ENCODE data around the gene ANKRD63. TPM values are rescaled to one million over a fixed set of nuclear protein-coding genes. Genes with fewer than 3 reads are reported as not detected.

The ANKRD63 gene
- polyA plus RNA-seq, 3 donors = not detected

DNA sequence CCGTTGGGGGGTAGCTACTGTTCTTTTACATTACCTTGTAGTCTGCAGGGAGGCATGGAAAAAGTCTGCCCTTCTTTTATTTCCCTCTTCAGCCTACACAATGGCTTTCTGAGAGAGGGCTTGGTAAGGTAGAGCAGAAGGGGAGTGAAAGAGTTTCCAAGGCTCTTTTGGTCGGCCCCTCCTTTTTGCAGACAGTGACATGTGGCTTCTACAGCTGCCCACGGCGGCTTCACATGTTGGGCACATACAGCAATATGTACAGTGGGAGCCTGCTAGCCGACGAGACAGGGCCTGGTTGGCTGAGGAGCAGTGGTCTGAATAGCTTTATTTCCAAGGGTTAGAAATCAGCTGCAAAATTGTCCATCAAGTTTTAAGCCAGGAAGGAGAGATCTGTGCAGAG is 44.6 kb upstream of the ANKRD63 start:
- Mint-ChIP-seq H3K27me3 (ENCODE audit: low read depth in 3 of 3) (peaks cover 2 to 5% (median 3%) of the 10 kb centered on the region in 3 donors), H3K4me1 (peaks cover 77% of the 10 kb centered on the region), H3K36me3 (peaks cover 53 to 54% of the 10 kb centered on the region in 2 donors), H3K27ac (no peak overlapping the region), H3K9me3 (peaks cover 0 to 3% (median 0%) of the 10 kb centered on the region in 7 donors), H3K4me3 (no peak overlapping the region)
- Histone ChIP-seq H3K79me2 (ENCODE audit: insufficient read depth, low read length) (peaks cover 43% of the 10 kb centered on the region), H3K27ac (ENCODE audit: low read depth in 1 of 2, low read length in 2 of 2) (no peak overlapping the region), H3K4me3 (replicated peaks in 1 of 3; ENCODE audit: low read depth in 2 of 3, low read length in 3 of 3) (no peak overlapping the region), H3K4me1 (ENCODE audit: control insufficient read depth in 1 of 2, insufficient read depth in 2 of 2, low read length in 2 of 2) (peaks cover 62 to 80% of the 10 kb centered on the region in 2 donors), H3K27me3 (ENCODE audit: control insufficient read depth in 2 of 2, insufficient read depth in 2 of 2, low read length in 2 of 2) (no peaks in the 10 kb centered on the region), H3K9ac (ENCODE audit: insufficient read depth, low read length, poor library complexity, severe bottlenecking) (no peak overlapping the region), H2AFZ (ENCODE audit: insufficient read depth, low read depth, low read length, poor library complexity, severe bottlenecking) (no peak overlapping the region), H4K20me1 (ENCODE audit: insufficient read depth, low read length) (peaks cover 3% of the 10 kb centered on the region), H3K36me3 (replicated peaks in 1 of 2; ENCODE audit: control insufficient read depth in 1 of 2, insufficient read depth in 2 of 2, low read length in 2 of 2) (peaks cover 3 to 40% of the 10 kb centered on the region in 2 donors), H3K9me3 (replicated peaks in 1 of 2; ENCODE audit: control insufficient read depth in 1 of 2, insufficient read depth in 1 of 2, low read length in 2 of 2) (no peaks in the 10 kb centered on the region), H3K4me2 (replicated peaks; ENCODE audit: extremely low read depth, low read length, poor library complexity, severe bottlenecking) (no peak overlapping the region)
- DNase-seq = no peak
- TF ChIP-seq, protein P1, sequence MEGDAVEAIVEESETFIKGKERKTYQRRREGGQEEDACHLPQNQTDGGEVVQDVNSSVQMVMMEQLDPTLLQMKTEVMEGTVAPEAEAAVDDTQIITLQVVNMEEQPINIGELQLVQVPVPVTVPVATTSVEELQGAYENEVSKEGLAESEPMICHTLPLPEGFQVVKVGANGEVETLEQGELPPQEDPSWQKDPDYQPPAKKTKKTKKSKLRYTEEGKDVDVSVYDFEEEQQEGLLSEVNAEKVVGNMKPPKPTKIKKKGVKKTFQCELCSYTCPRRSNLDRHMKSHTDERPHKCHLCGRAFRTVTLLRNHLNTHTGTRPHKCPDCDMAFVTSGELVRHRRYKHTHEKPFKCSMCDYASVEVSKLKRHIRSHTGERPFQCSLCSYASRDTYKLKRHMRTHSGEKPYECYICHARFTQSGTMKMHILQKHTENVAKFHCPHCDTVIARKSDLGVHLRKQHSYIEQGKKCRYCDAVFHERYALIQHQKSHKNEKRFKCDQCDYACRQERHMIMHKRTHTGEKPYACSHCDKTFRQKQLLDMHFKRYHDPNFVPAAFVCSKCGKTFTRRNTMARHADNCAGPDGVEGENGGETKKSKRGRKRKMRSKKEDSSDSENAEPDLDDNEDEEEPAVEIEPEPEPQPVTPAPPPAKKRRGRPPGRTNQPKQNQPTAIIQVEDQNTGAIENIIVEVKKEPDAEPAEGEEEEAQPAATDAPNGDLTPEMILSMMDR (IDR thresholded peaks at IDR 0.05) = no peak
- 37% methylated on average over 5 of the region's 6 CpGs for WGBS (ENCODE audit: insufficient coverage)
- intact Hi-C loops (cut with micrococcal nuclease) = no loop called here

DNA sequence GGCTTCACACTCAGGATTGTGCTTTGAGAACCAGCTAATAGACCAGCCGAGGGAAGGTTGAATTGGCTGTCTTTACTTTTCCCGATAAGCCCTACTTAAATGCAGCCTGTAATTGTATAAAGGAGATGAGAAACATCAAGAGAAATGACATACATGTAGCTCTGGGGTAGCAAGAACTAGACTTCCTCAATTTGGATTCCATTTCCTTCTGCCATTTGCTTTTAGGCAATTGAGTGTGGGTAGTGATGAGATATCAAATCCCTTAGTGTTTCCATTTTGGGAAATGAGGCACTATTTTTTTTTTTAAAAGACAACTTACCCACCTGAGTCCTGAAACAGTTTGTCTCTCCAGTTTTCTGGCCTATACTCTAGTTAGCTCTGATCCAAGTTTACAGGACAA is 42.8 kb upstream of the ANKRD63 start:
- TF ChIP-seq, protein P1 (IDR thresholded peaks at IDR 0.05) = no peak
- Mint-ChIP-seq H3K27ac (peak overlapping the region; percentile 68 to 85 (median 74)), H3K4me1 (peaks cover 69% of the 10 kb centered on the region), H3K36me3 (peaks cover 39 to 41% of the 10 kb centered on the region in 2 donors), H3K4me3 (peak overlapping the region; percentile 92 to 93), H3K27me3 (ENCODE audit: low read depth in 3 of 3) (peaks cover 0 to 9% (median 2%) of the 10 kb centered on the region in 3 donors), H3K9me3 (peaks cover 0 to 3% (median 0%) of the 10 kb centered on the region in 7 donors)
- Histone ChIP-seq H3K27ac (ENCODE audit: low read depth in 1 of 2, low read length in 2 of 2) (peak overlapping the region in 1 of 2 donors; percentile 72), H4K20me1 (ENCODE audit: insufficient read depth, low read length) (peaks cover 3% of the 10 kb centered on the region), H3K4me1 (ENCODE audit: control insufficient read depth in 1 of 2, insufficient read depth in 2 of 2, low read length in 2 of 2) (peaks cover 44 to 63% of the 10 kb centered on the region in 2 donors), H3K27me3 (ENCODE audit: control insufficient read depth in 2 of 2, insufficient read depth in 2 of 2, low read length in 2 of 2) (no peaks in the 10 kb centered on the region), H3K4me2 (replicated peaks; ENCODE audit: extremely low read depth, low read length, poor library complexity, severe bottlenecking) (peak overlapping the region; percentile 93), H3K36me3 (replicated peaks in 1 of 2; ENCODE audit: control insufficient read depth in 1 of 2, insufficient read depth in 2 of 2, low read length in 2 of 2) (peaks cover 3 to 29% of the 10 kb centered on the region in 2 donors), H3K9ac (ENCODE audit: insufficient read depth, low read length, poor library complexity, severe bottlenecking) (no peak overlapping the region), H2AFZ (ENCODE audit: insufficient read depth, low read depth, low read length, poor library complexity, severe bottlenecking) (no peak overlapping the region), H3K79me2 (ENCODE audit: insufficient read depth, low read length) (peaks cover 34% of the 10 kb centered on the region), H3K4me3 (replicated peaks in 1 of 3; ENCODE audit: low read depth in 2 of 3, low read length in 3 of 3) (peak overlapping the region; percentile 63 to 82 (median 68)), H3K9me3 (replicated peaks in 1 of 2; ENCODE audit: control insufficient read depth in 1 of 2, insufficient read depth in 1 of 2, low read length in 2 of 2) (no peaks in the 10 kb centered on the region)
- peak in 2 of 3 donors; percentile 43 to 50 for DNase-seq
- intact Hi-C loops (cut with micrococcal nuclease) = loop anchor here in 1 of 2 donors (1.0 to 2.0 kb wide), 2 partner anchors 9 to 13 kb away; no protein-coding TSS in a partner anchor
- WGBS (ENCODE audit: insufficient coverage) = no CpG with 5 or more reads among the region's 2 CpGs

All from CD14-positive monocyte (primary cell).